ENCODE measurements around the gene CCDC90B. TPM values are rescaled to one million over a fixed set of nuclear protein-coding genes. Genes with fewer than 3 reads are reported as not detected.

CCDC90B gene
- total and polyA plus RNA-seq, 2 donors (not counting 1 experiment from before 2014, with no cell fraction given) = 20.5 to 35.2 TPM

DNA sequence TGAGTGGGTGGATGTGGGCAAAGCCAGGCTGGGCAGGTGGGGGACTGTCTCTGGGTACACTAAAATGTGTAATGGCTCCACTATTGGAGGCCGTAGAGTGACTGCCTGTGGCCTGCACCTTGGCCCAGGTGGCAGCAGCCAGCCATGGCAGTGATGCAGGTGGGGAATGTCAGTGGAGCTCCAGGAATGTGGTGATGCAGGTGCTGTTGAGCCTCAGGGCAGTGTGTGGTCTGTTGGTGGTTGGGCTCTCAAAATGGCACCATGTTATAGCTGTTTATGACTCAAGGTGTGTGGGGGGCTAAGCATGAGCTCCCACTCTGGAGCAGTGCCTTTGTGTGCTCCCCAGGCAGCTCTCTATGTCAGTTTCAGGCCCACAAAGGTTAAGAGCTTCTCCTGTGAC lies 40.2 kb upstream of the CCDC90B start:
- DNase-seq (no peak), ATAC-seq (ENCODE audit: low read depth) (no peak)
- H3K36me3 ChIP-seq (replicated peaks in 1 of 2; ENCODE audit: control extremely low read depth in 1 of 2, control insufficient read depth in 1 of 2, extremely low read depth in 1 of 2, insufficient read depth in 2 of 2, low read length in 1 of 2) = no peaks in the 10 kb centered on the region
- H2AFZ ChIP-seq (ENCODE audit: insufficient read depth, low read depth, low read length, poor library complexity, severe bottlenecking) = no peak overlapping the region
- TF ChIP-seq EZH2 (IDR thresholded peaks at IDR 0.05; ENCODE audit: borderline replicate concordance, insufficient read depth, low read depth, low read length, poor library complexity, severe bottlenecking) (no peak), CTCF (IDR thresholded peaks at IDR 0.05) (no peak)
- WGBS (ENCODE audit: insufficient coverage) = 90% methylated on average over 1 of the region's 1 CpG
- no peaks in the 10 kb centered on the region for H3K9me3 Mint-ChIP-seq (ENCODE audit: insufficient read depth)
- H3K9me3 ChIP-seq (ENCODE audit: control extremely low read depth in 1 of 3, control insufficient read depth in 2 of 3, insufficient read depth in 1 of 3, low read length in 2 of 3) = peaks cover 0 to 10% (median 1%) of the 10 kb centered on the region in 3 donors
- no peak overlapping the region for H3K4me3 ChIP-seq (ENCODE audit: control extremely low read depth in 1 of 5, extremely low read depth in 1 of 5, insufficient read depth in 1 of 5, low read depth in 2 of 5, low read length in 4 of 5)
- peaks cover 31% of the 10 kb centered on the region for H3K27me3 Mint-ChIP-seq
- H3K4me2 ChIP-seq (replicated peaks; ENCODE audit: low read depth, low read length, poor library complexity, severe bottlenecking) = no peak overlapping the region
- ChIA-PET POLR2A (no interaction called here), CTCF (no interaction called here)
- H3K4me3 Mint-ChIP-seq = no peak overlapping the region
- peaks cover 0 to 3% (median 0%) of the 10 kb centered on the region in 4 experiments for H3K27me3 ChIP-seq (replicated peaks in 1 of 4; ENCODE audit: control extremely low read depth in 1 of 4, control insufficient read depth in 3 of 4, insufficient read depth in 4 of 4, low read length in 3 of 4)
- H3K27ac Mint-ChIP-seq = no peak overlapping the region
- H4K20me1 ChIP-seq (ENCODE audit: control insufficient read depth, insufficient read depth, low read length, poor library complexity, severe bottlenecking) = no peaks in the 10 kb centered on the region
- intact Hi-C loops (cut with micrococcal nuclease) = no loop called here
- H3K9ac ChIP-seq (ENCODE audit: low read length) = no peak overlapping the region
- H3K79me2 ChIP-seq (ENCODE audit: control insufficient read depth, insufficient read depth, low read length) = no peaks in the 10 kb centered on the region
- no peak overlapping the region for H3K27ac ChIP-seq (ENCODE audit: low read length in 2 of 2)
- no peaks in the 10 kb centered on the region for H3K4me1 ChIP-seq (ENCODE audit: control insufficient read depth in 2 of 2, insufficient read depth in 2 of 2, low read length in 2 of 2)
- no peaks in the 10 kb centered on the region for H3K4me1 Mint-ChIP-seq

- no peak overlapping the region for H3K4me3 Mint-ChIP-seq
- H3K9me3 Mint-ChIP-seq (ENCODE audit: insufficient read depth) = no peaks in the 10 kb centered on the region
- no peaks in the 10 kb centered on the region for H3K4me1 Mint-ChIP-seq
- POLR2A ChIA-PET = no interaction called here
- intact Hi-C loops (cut with micrococcal nuclease) = no loop called here
- WGBS (ENCODE audit: insufficient coverage) = no CpG with 5 or more reads among the region's 4 CpGs
- H3K79me2 ChIP-seq (ENCODE audit: control insufficient read depth, insufficient read depth, low read length) = no peaks in the 10 kb centered on the region
- peaks cover 17% of the 10 kb centered on the region for H3K27me3 Mint-ChIP-seq
- H3K4me1 ChIP-seq (ENCODE audit: control insufficient read depth in 2 of 2, insufficient read depth in 2 of 2, low read length in 2 of 2) = no peaks in the 10 kb centered on the region
- H4K20me1 ChIP-seq (ENCODE audit: control insufficient read depth, insufficient read depth, low read length, poor library complexity, severe bottlenecking) = no peaks in the 10 kb centered on the region
- TF ChIP-seq CTCF (IDR thresholded peaks at IDR 0.05) (no peak), EZH2 (IDR thresholded peaks at IDR 0.05; ENCODE audit: borderline replicate concordance, insufficient read depth, low read depth, low read length, poor library complexity, severe bottlenecking) (no peak)
- no peaks in the 10 kb centered on the region for H3K36me3 ChIP-seq (replicated peaks in 1 of 2; ENCODE audit: control extremely low read depth in 1 of 2, control insufficient read depth in 1 of 2, extremely low read depth in 1 of 2, insufficient read depth in 2 of 2, low read length in 1 of 2)
- no peak overlapping the region for H3K9ac ChIP-seq (ENCODE audit: low read length)
- no peak overlapping the region for H3K4me3 ChIP-seq (ENCODE audit: control extremely low read depth in 1 of 5, extremely low read depth in 1 of 5, insufficient read depth in 1 of 5, low read depth in 2 of 5, low read length in 4 of 5)
- no peak overlapping the region for H3K27ac ChIP-seq (ENCODE audit: low read length in 2 of 2)
- CTCF ChIA-PET = no interaction called here
- ATAC-seq (ENCODE audit: low read depth) = no peak
- peaks cover 0 to 3% (median 0%) of the 10 kb centered on the region in 4 experiments for H3K27me3 ChIP-seq (replicated peaks in 1 of 4; ENCODE audit: control extremely low read depth in 1 of 4, control insufficient read depth in 3 of 4, insufficient read depth in 4 of 4, low read length in 3 of 4)
- H3K9me3 ChIP-seq (ENCODE audit: control extremely low read depth in 1 of 3, control insufficient read depth in 2 of 3, insufficient read depth in 1 of 3, low read length in 2 of 3) = no peaks in the 10 kb centered on the region
- H2AFZ ChIP-seq (ENCODE audit: insufficient read depth, low read depth, low read length, poor library complexity, severe bottlenecking) = no peak overlapping the region
- DNase-seq = no peak
- H3K27ac Mint-ChIP-seq = no peak overlapping the region
- no peak overlapping the region for H3K4me2 ChIP-seq (replicated peaks; ENCODE audit: low read depth, low read length, poor library complexity, severe bottlenecking)
These were observed 33.2 kb upstream of the CCDC90B start for GRCh38 chr11:83319346-83319745.
